ENCODE results near the gene COMT. TPM values are rescaled to one million over a fixed set of nuclear protein-coding genes. Genes with fewer than 3 reads are reported as not detected.

The COMT gene
- total and polyA plus RNA-seq, 9 of the 15 experiments (the other 6 are each of a cell fraction or from before 2014, with no cell fraction given): 12.5 to 351 (median 155) TPM

DNA sequence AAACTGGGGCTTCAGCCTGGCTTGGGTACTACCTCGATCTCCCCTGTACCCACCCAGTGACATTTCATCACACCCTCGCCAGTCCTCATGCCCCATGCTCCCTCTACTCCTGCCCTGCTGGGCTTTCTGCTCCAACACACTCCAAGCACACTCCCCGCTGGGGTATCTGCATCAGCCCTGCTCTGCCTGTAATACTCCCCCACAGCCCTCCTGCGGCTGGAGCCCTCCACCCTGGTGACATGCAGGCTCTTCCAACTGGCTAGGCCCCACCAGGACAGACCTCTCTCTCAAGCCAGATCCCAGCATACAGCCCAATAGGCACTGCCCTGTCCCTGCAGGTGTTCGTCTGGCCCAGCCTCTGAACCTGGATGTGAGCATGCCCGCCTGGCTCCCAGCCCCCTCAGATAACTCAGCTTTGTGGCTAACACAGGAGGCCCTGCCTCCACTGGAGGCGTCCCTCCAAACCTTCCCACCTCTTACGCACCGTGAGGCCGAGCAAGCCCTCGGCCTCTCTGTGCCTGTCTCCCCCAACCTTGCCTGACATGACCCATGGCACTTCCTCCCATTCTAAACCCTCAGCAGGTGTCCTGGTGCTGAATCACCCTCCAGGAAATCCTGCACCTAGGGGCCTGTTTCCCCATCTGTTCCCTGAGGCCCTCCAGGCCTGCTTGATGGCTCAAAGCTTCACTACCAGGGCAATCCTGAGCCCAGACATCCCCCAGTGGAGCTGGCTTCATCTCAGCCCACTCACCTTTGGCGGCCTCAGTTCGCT lies 33.5 kb downstream of the COMT start (continued):
- TF ChIP-seq, protein P1, sequence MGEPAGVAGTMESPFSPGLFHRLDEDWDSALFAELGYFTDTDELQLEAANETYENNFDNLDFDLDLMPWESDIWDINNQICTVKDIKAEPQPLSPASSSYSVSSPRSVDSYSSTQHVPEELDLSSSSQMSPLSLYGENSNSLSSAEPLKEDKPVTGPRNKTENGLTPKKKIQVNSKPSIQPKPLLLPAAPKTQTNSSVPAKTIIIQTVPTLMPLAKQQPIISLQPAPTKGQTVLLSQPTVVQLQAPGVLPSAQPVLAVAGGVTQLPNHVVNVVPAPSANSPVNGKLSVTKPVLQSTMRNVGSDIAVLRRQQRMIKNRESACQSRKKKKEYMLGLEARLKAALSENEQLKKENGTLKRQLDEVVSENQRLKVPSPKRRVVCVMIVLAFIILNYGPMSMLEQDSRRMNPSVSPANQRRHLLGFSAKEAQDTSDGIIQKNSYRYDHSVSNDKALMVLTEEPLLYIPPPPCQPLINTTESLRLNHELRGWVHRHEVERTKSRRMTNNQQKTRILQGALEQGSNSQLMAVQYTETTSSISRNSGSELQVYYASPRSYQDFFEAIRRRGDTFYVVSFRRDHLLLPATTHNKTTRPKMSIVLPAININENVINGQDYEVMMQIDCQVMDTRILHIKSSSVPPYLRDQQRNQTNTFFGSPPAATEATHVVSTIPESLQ (CRISPR knock-in tag; IDR thresholded peaks at IDR 0.05): no peak
- TF ChIP-seq ZNF668 (CRISPR knock-in tag; IDR thresholded peaks at IDR 0.05) (0 out of 2 replicates have a peak, but pooled peaks have one; percentile 41), ARNT (IDR thresholded peaks at IDR 0.05) (peak in 1 of 2 experiments; percentile 42; a peak in 1 of 4 replicates), TAF15 (IDR thresholded peaks at IDR 0.05; ENCODE audit: low read depth, low read length) (no peak), FOXK1 (CRISPR knock-in tag; IDR thresholded peaks at IDR 0.05; ENCODE audit: borderline replicate concordance) (no peak), ETS2 (tag; IDR thresholded peaks at IDR 0.05; ENCODE audit: borderline replicate concordance, poor library complexity, severe bottlenecking) (no peak), POLR3A (IDR thresholded peaks at IDR 0.05; ENCODE audit: borderline replicate concordance, extremely low read depth, insufficient read depth, insufficient read length) (no peak), WHSC1 (IDR thresholded peaks at IDR 0.05; ENCODE audit: low read length) (peak; percentile 53), TAF1 (IDR thresholded peaks at IDR 0.05; ENCODE audit: control insufficient read depth, extremely low read depth, insufficient read depth, low read length, severe bottlenecking) (peak; percentile 27), NR2C1 (IDR thresholded peaks at IDR 0.05) (no peak), NR2C1 (tag; IDR thresholded peaks at IDR 0.05) (no peak), ZNF785 (CRISPR knock-in tag; IDR thresholded peaks at IDR 0.05) (no peak), ZNF23 (CRISPR knock-in tag; IDR thresholded peaks at IDR 0.05) (no peak), ZEB2 (IDR thresholded peaks at IDR 0.05) (peak; percentile 64; the same call in 1 of the 2 replicates), ZNF121 (CRISPR knock-in tag; conservative IDR thresholded peaks at IDR 0.05) (no peak), COPS2 (conservative IDR thresholded peaks at IDR 0.05) (no peak), ZFP30 (CRISPR knock-in tag; IDR thresholded peaks at IDR 0.05; ENCODE audit: borderline replicate concordance) (no peak)
- TF ChIP-seq, protein P2, sequence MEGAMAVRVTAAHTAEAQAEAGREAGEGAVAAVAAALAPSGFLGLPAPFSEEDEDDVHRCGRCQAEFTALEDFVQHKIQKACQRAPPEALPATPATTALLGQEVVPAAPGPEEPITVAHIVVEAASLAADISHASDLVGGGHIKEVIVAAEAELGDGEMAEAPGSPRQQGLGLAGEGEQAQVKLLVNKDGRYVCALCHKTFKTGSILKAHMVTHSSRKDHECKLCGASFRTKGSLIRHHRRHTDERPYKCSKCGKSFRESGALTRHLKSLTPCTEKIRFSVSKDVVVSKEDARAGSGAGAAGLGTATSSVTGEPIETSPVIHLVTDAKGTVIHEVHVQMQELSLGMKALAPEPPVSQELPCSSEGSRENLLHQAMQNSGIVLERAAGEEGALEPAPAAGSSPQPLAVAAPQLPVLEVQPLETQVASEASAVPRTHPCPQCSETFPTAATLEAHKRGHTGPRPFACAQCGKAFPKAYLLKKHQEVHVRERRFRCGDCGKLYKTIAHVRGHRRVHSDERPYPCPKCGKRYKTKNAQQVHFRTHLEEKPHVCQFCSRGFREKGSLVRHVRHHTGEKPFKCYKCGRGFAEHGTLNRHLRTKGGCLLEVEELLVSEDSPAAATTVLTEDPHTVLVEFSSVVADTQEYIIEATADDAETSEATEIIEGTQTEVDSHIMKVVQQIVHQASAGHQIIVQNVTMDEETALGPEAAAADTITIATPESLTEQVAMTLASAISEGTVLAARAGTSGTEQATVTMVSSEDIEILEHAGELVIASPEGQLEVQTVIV (CRISPR knock-in tag; IDR thresholded peaks at IDR 0.05; ENCODE audit: borderline replicate concordance): no peak
- TF ChIP-seq, protein P3, sequence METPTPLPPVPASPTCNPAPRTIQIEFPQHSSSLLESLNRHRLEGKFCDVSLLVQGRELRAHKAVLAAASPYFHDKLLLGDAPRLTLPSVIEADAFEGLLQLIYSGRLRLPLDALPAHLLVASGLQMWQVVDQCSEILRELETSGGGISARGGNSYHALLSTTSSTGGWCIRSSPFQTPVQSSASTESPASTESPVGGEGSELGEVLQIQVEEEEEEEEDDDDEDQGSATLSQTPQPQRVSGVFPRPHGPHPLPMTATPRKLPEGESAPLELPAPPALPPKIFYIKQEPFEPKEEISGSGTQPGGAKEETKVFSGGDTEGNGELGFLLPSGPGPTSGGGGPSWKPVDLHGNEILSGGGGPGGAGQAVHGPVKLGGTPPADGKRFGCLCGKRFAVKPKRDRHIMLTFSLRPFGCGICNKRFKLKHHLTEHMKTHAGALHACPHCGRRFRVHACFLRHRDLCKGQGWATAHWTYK (CRISPR knock-in tag; IDR thresholded peaks at IDR 0.05): no peak
- TF ChIP-seq, protein P4, sequence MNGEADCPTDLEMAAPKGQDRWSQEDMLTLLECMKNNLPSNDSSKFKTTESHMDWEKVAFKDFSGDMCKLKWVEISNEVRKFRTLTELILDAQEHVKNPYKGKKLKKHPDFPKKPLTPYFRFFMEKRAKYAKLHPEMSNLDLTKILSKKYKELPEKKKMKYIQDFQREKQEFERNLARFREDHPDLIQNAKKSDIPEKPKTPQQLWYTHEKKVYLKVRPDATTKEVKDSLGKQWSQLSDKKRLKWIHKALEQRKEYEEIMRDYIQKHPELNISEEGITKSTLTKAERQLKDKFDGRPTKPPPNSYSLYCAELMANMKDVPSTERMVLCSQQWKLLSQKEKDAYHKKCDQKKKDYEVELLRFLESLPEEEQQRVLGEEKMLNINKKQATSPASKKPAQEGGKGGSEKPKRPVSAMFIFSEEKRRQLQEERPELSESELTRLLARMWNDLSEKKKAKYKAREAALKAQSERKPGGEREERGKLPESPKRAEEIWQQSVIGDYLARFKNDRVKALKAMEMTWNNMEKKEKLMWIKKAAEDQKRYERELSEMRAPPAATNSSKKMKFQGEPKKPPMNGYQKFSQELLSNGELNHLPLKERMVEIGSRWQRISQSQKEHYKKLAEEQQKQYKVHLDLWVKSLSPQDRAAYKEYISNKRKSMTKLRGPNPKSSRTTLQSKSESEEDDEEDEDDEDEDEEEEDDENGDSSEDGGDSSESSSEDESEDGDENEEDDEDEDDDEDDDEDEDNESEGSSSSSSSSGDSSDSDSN (IDR thresholded peaks at IDR 0.05; ENCODE audit: borderline replicate concordance in 1 of 2, low read depth in 2 of 2, low read length in 2 of 2): no peak
